ENCODE measurements around the gene C12orf56.

DNA sequence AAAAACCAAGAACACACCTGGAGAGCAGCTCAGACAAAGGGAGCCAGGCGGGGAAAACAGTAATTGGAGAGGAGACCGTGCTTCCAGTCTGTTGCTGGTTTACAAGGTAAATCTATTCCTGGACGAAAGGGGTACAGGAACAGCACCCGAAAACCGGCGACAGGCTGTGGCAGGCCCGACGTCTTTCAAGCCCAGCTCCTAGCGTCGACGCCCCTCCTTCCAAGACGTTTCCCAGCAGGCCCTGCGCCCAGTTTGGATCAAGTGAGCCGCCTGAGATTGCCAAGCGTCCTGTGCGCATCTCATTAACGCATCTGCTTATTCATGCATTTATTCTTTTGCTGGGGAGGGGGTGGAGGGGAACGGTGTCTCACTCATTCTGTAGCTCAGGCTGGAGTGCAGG, 1.4 kb downstream of the C12orf56 start:
- TF ChIP-seq, protein P1, sequence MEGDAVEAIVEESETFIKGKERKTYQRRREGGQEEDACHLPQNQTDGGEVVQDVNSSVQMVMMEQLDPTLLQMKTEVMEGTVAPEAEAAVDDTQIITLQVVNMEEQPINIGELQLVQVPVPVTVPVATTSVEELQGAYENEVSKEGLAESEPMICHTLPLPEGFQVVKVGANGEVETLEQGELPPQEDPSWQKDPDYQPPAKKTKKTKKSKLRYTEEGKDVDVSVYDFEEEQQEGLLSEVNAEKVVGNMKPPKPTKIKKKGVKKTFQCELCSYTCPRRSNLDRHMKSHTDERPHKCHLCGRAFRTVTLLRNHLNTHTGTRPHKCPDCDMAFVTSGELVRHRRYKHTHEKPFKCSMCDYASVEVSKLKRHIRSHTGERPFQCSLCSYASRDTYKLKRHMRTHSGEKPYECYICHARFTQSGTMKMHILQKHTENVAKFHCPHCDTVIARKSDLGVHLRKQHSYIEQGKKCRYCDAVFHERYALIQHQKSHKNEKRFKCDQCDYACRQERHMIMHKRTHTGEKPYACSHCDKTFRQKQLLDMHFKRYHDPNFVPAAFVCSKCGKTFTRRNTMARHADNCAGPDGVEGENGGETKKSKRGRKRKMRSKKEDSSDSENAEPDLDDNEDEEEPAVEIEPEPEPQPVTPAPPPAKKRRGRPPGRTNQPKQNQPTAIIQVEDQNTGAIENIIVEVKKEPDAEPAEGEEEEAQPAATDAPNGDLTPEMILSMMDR (optimal IDR thresholded peaks at IDR 0.05 in 1 of 3, IDR thresholded peaks at IDR 0.05 in 1 of 3, conservative IDR thresholded peaks at IDR 0.05 in 1 of 3; ENCODE audit: extremely low read depth in 1 of 3, insufficient read depth in 2 of 3, low read length in 3 of 3) = no peak
- TF ChIP-seq EZH2 (IDR thresholded peaks at IDR 0.05; ENCODE audit: low read length) = no peak

Measured in keratinocyte (primary cell).